Measurements from ENCODE around the gene RBM42.

GRCh38 chr19:35656700-35657099 lies 27.9 kb downstream of the RBM42 start:
- TF ChIP-seq CEBPB (IDR thresholded peaks at IDR 0.05): no peak
- TF ChIP-seq HMGXB4 (CRISPR knock-in tag; IDR thresholded peaks at IDR 0.05; ENCODE audit: borderline replicate concordance): no peak
- no peak for TF ChIP-seq EP300 (IDR thresholded peaks at IDR 0.05)
- TF ChIP-seq POLR2A (IDR thresholded peaks at IDR 0.05; ENCODE audit: low read length): no peak
- no peak for TF ChIP-seq USF2 (IDR thresholded peaks at IDR 0.05)
- no peak for TF ChIP-seq POLR2AphosphoS2 (conservative IDR thresholded peaks at IDR 0.05; ENCODE audit: low read length)
- TF ChIP-seq CTCF (IDR thresholded peaks at IDR 0.05): no peak
- no peak for TF ChIP-seq BHLHE40 (IDR thresholded peaks at IDR 0.05; ENCODE audit: low read depth, low read length)
- TF ChIP-seq GATA3 (IDR thresholded peaks at IDR 0.05; ENCODE audit: borderline replicate concordance): no peak
- no peak for TF ChIP-seq ZFP36 (IDR thresholded peaks at IDR 0.05; ENCODE audit: borderline replicate concordance, partially characterized antibody)
- no peak for TF ChIP-seq RAD21 (conservative IDR thresholded peaks at IDR 0.05 in 1 of 2, IDR thresholded peaks at IDR 0.05 in 1 of 2)
- no peak for TF ChIP-seq KDM5A (IDR thresholded peaks at IDR 0.05)
- TF ChIP-seq MAFK (IDR thresholded peaks at IDR 0.05; ENCODE audit: partially characterized antibody): no peak
- no peak for TF ChIP-seq JUNB (IDR thresholded peaks at IDR 0.05)

Data from A549 (cell line).